ENCODE data around the gene ARHGEF7.

Gene ARHGEF7

DNA sequence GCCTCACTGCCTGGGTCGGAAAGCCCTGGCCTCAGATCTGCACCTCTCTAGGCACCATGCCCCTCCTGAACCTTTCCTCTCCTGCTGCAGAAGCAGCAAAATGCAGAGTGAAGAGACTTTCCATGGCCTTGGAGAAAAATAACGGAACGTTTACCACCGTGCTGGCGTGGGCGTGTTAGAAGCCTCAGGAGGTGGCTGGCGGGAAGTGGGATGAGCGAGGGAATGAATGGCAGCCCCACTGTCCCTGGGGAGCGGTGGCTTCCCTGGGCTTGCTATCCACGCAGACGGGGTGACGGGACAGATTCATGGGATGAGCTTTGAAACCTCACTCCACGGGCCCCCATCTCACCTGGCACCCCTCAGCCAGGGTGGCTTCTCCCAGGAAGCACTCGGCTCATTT, 209.6 kb downstream of the ARHGEF7 start:
- H3K4me3 ChIP-seq (ENCODE audit: low read depth in 1 of 2, low read length in 2 of 2) = no peak overlapping the region
- no peaks in the 10 kb centered on the region for H3K4me1 ChIP-seq (ENCODE audit: control insufficient read depth in 1 of 2, insufficient read depth in 2 of 2, low read length in 2 of 2)
- H3K27me3 ChIP-seq (ENCODE audit: low read depth, low read length) = no peaks in the 10 kb centered on the region
- H3K36me3 ChIP-seq (ENCODE audit: control insufficient read depth in 1 of 2, insufficient read depth in 2 of 2, low read length in 2 of 2) = no peaks in the 10 kb centered on the region
- H3K9me3 ChIP-seq (ENCODE audit: control insufficient read depth in 1 of 2, low read length in 2 of 2) = no peaks in the 10 kb centered on the region
- H3K27ac ChIP-seq (ENCODE audit: low read length) = no peak overlapping the region

DNA sequence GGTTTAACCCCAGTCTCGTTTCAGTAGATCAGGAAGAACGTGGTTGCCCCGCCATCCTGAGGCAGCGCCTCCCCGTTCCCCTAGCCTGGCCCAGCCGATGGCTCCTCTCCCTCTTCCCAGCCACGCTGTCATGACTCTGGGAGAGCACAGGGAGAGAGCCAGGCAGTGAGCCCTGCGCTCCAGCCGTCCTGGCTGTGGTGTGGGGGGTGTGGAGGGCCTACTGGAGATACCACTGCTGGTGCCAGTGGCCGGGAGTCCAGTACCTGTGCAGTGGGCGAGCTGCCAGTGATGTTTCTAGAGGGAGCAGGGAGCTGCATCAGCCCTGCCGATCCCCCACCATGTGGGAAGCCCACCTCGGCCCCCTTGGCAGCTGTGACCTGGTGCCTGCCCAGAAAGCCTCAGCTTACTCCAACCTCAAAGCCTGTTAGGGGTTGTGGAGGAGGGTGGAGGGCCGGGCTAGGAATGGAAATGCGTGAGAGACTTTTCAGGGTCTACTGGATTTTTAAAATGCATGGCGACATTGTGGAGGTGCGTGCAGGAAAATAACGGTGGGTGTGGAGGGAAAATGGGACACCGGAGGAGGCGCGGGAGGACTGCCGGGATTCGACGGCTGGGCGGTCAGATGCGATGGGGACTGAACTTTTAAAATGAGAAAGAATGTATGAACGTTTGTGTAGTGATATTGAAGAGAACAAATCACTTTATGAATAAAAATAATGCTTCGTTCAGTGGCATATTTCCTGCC, 210.2 kb downstream of the ARHGEF7 start:
- Histone ChIP-seq H3K4me3 (ENCODE audit: low read depth in 1 of 2, low read length in 2 of 2) (no peak overlapping the region), H3K4me1 (ENCODE audit: control insufficient read depth in 1 of 2, insufficient read depth in 2 of 2, low read length in 2 of 2) (no peaks in the 10 kb centered on the region), H3K27ac (ENCODE audit: low read length) (no peak overlapping the region), H3K27me3 (ENCODE audit: low read depth, low read length) (no peaks in the 10 kb centered on the region), H3K9me3 (ENCODE audit: control insufficient read depth in 1 of 2, low read length in 2 of 2) (no peaks in the 10 kb centered on the region), H3K36me3 (ENCODE audit: control insufficient read depth in 1 of 2, insufficient read depth in 2 of 2, low read length in 2 of 2) (no peaks in the 10 kb centered on the region)

GRCh38 chr13:111325941-111326620, 211.0 kb downstream of the ARHGEF7 start:
- Histone ChIP-seq H3K4me3 (ENCODE audit: low read depth in 1 of 2, low read length in 2 of 2) (no peak overlapping the region), H3K4me1 (ENCODE audit: control insufficient read depth in 1 of 2, insufficient read depth in 2 of 2, low read length in 2 of 2) (no peaks in the 10 kb centered on the region), H3K27me3 (ENCODE audit: low read depth, low read length) (no peaks in the 10 kb centered on the region), H3K27ac (ENCODE audit: low read length) (no peak overlapping the region), H3K36me3 (ENCODE audit: control insufficient read depth in 1 of 2, insufficient read depth in 2 of 2, low read length in 2 of 2) (no peaks in the 10 kb centered on the region), H3K9me3 (ENCODE audit: control insufficient read depth in 1 of 2, low read length in 2 of 2) (no peaks in the 10 kb centered on the region)

DNA sequence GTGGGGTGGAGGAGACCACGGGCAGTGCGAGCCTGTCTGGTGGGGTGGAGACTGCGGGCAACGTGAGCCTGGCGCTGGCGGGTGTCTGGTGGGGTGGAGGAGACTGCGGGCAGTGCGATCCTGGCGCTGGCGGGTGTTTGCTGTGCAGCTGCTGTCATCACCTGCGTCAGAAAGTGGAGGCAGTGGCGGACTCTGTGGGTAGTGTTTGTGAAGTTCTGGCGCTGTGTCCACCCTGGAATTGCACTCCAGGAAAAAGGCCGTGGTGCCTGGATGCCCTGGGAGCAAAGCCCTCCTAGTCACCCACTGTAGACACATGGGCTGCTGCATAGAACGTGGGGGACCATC, 211.5 kb downstream of the ARHGEF7 start:
- no peaks in the 10 kb centered on the region for H3K9me3 ChIP-seq (ENCODE audit: control insufficient read depth in 1 of 2, low read length in 2 of 2)
- no peaks in the 10 kb centered on the region for H3K36me3 ChIP-seq (ENCODE audit: control insufficient read depth in 1 of 2, insufficient read depth in 2 of 2, low read length in 2 of 2)
- H3K4me3 ChIP-seq (ENCODE audit: low read depth in 1 of 2, low read length in 2 of 2) = no peak overlapping the region
- H3K27me3 ChIP-seq (ENCODE audit: low read depth, low read length) = no peaks in the 10 kb centered on the region
- no peak overlapping the region for H3K27ac ChIP-seq (ENCODE audit: low read length)
- H3K4me1 ChIP-seq (ENCODE audit: control insufficient read depth in 1 of 2, insufficient read depth in 2 of 2, low read length in 2 of 2) = no peaks in the 10 kb centered on the region

DNA sequence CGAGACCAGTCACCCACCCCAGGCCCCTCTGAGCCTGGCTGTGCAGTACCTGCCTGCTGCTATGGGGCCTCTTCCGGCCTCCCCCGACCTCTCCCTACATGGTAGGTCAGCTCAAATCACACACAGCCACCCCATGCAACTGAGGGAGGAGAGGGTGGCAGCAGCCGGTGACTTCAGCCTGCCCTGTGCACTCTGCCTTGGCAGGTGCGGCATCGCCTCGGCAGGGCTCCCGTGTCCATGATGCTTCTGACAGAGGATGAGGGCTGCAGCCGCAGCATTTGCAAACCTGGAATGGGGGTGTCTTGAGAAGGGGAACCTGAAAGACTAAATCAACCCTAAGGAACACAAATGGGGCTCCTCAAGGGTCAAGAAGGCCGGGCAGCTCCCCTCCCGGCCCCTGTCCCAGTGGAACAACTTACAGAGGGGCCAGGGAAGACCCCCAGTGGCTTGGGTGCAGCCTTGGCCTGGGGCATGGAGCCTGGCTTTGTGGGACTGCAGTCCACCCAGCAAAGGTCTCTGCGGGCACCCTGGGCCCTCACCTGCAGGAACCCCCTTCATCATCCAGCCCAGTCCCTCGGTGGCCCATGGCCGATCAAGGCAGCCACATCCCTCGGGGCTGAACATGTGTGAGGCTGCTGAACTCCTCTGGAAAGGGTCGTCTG, 212.0 kb downstream of the ARHGEF7 start:
- H3K9me3 ChIP-seq (ENCODE audit: control insufficient read depth in 1 of 2, low read length in 2 of 2) = no peaks in the 10 kb centered on the region
- no peak overlapping the region for H3K27ac ChIP-seq (ENCODE audit: low read length)
- no peak overlapping the region for H3K4me3 ChIP-seq (ENCODE audit: low read depth in 1 of 2, low read length in 2 of 2)
- H3K36me3 ChIP-seq (ENCODE audit: control insufficient read depth in 1 of 2, insufficient read depth in 2 of 2, low read length in 2 of 2) = no peaks in the 10 kb centered on the region
- no peaks in the 10 kb centered on the region for H3K27me3 ChIP-seq (ENCODE audit: low read depth, low read length)
- H3K4me1 ChIP-seq (ENCODE audit: control insufficient read depth in 1 of 2, insufficient read depth in 2 of 2, low read length in 2 of 2) = no peaks in the 10 kb centered on the region

GRCh38 chr13:111327730-111328573, 212.8 kb downstream of the ARHGEF7 start:
- H3K4me1 ChIP-seq (ENCODE audit: control insufficient read depth in 1 of 2, insufficient read depth in 2 of 2, low read length in 2 of 2) = no peaks in the 10 kb centered on the region
- H3K36me3 ChIP-seq (ENCODE audit: control insufficient read depth in 1 of 2, insufficient read depth in 2 of 2, low read length in 2 of 2) = no peaks in the 10 kb centered on the region
- no peak overlapping the region for H3K27ac ChIP-seq (ENCODE audit: low read length)
- H3K9me3 ChIP-seq (ENCODE audit: control insufficient read depth in 1 of 2, low read length in 2 of 2) = no peaks in the 10 kb centered on the region
- H3K4me3 ChIP-seq (ENCODE audit: low read depth in 1 of 2, low read length in 2 of 2) = no peak overlapping the region
- H3K27me3 ChIP-seq (ENCODE audit: low read depth, low read length) = no peaks in the 10 kb centered on the region

DNA sequence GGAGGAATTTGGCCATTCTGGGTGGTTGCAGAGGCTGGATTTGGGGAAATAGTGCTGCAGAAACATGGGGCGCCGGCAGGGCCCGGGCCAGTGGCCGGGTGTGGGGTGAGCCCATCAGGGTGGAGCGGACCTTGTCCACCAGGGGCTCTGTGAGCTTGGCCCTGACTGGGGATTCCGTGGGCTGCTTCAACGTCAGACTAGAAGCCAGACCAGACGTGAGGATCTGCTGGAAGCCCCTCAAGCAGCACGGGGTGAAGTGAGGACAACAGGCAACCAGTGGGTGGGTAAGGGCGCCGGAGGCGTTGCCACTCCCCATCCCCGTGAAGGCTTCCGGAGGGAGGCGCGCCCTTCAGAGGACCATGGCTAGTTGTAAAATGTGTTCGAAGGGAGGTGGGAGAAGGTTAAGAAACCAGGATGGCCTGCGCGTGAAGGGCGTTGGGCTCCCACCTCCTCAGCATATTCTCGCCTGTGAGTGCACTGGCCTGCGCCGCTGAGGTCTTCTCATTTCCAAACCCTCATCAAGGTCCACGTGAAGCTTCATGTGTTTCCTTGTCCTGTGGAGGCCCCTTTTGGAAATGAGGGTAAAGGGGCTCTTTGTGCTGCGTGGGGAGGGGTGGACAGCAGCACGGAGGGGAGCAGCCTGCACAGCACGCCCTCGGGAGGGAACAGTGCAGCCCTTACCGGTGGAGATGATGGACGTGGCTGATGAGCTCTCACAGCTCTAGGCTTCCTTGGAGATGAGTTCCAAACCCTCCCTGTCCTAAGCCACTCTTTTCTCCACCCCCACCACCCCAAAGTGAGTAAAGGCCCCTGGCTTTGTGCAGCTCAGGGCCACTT, 213.7 kb downstream of the ARHGEF7 start:
- H3K4me1 ChIP-seq (ENCODE audit: control insufficient read depth in 1 of 2, insufficient read depth in 2 of 2, low read length in 2 of 2) = no peaks in the 10 kb centered on the region
- H3K9me3 ChIP-seq (ENCODE audit: control insufficient read depth in 1 of 2, low read length in 2 of 2) = no peaks in the 10 kb centered on the region
- H3K4me3 ChIP-seq (ENCODE audit: low read depth in 1 of 2, low read length in 2 of 2) = no peak overlapping the region
- no peaks in the 10 kb centered on the region for H3K36me3 ChIP-seq (ENCODE audit: control insufficient read depth in 1 of 2, insufficient read depth in 2 of 2, low read length in 2 of 2)
- H3K27me3 ChIP-seq (ENCODE audit: low read depth, low read length) = no peaks in the 10 kb centered on the region
- no peak overlapping the region for H3K27ac ChIP-seq (ENCODE audit: low read length)

DNA sequence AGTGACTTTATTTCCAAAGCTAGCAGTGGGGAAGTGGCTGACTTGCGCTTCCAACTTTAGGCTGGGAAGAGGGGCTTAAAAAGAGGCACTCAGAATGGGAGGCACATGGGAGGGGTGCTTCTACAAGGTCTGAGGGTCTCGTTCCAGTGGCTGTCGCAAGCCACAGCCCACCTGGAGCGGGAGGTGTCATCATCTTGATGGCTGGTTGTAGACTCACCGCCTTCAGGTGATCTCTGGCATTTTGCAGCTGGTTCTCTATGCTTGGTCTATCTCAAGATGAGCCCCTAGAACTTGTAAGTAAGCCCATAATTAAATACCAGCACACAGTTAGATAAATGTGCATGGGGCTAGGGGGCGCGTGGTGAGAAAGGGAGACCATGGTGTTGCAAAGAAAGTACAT, 214.5 kb downstream of the ARHGEF7 start:
- Histone ChIP-seq H3K27ac (ENCODE audit: low read length) (no peak overlapping the region), H3K27me3 (ENCODE audit: low read depth, low read length) (no peaks in the 10 kb centered on the region), H3K9me3 (ENCODE audit: control insufficient read depth in 1 of 2, low read length in 2 of 2) (no peaks in the 10 kb centered on the region), H3K36me3 (ENCODE audit: control insufficient read depth in 1 of 2, insufficient read depth in 2 of 2, low read length in 2 of 2) (no peaks in the 10 kb centered on the region), H3K4me3 (ENCODE audit: low read depth in 1 of 2, low read length in 2 of 2) (no peak overlapping the region), H3K4me1 (ENCODE audit: control insufficient read depth in 1 of 2, insufficient read depth in 2 of 2, low read length in 2 of 2) (no peaks in the 10 kb centered on the region)

DNA sequence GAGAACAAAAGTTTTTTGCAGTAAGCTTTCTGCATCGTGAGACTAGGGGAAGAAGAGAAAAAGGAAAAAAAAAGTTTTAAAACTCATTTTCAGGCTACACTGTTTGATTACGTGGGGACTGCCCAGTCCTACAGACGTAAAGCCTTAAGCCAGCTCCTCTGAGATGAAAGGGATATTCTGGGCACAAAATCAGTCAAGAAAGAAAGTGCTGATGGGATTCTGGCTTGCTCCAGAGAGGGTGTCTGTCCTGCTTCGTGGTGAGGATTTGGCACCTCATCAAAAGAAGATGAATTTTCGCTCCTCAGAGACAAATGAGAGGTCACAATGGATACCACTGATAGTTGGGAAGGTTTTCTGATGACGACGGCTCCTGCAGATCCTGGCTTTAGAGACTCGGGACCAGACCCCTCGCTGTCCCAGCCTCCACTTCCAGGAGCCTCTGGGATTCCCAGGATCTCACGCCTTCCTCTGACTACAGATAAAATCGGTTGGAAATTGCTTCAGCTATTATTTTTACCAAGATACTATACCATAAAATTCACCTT, 215.0 kb downstream of the ARHGEF7 start:
- no peak overlapping the region for H3K27ac ChIP-seq (ENCODE audit: low read length)
- no peaks in the 10 kb centered on the region for H3K9me3 ChIP-seq (ENCODE audit: control insufficient read depth in 1 of 2, low read length in 2 of 2)
- H3K27me3 ChIP-seq (ENCODE audit: low read depth, low read length) = no peaks in the 10 kb centered on the region
- H3K4me1 ChIP-seq (ENCODE audit: control insufficient read depth in 1 of 2, insufficient read depth in 2 of 2, low read length in 2 of 2) = no peaks in the 10 kb centered on the region
- H3K36me3 ChIP-seq (ENCODE audit: control insufficient read depth in 1 of 2, insufficient read depth in 2 of 2, low read length in 2 of 2) = no peaks in the 10 kb centered on the region
- no peak overlapping the region for H3K4me3 ChIP-seq (ENCODE audit: low read depth in 1 of 2, low read length in 2 of 2)

DNA sequence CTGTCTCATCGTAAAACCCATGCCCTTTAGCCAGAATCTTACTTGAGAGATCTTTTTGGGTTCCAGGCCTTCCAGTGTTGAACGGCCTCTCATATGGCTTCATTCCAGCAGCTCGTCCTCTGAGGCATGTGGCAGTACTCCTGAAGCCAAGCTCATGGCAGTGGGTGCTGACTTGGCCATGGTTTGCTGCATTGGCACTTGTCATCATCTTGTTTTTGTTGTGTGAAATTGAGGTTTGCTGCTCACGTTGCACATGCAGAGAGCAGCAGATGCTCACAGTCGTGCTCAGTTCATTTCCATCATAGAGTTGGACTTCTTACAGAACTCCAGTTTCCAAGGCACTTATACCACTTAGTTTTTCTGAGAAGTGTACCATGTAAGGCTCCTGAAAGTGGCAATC, 220.2 kb downstream of the ARHGEF7 start:
- no peak overlapping the region for H3K4me3 ChIP-seq (ENCODE audit: low read depth in 1 of 2, low read length in 2 of 2)
- H3K4me1 ChIP-seq (ENCODE audit: control insufficient read depth in 1 of 2, insufficient read depth in 2 of 2, low read length in 2 of 2) = no peaks in the 10 kb centered on the region
- no peaks in the 10 kb centered on the region for H3K27me3 ChIP-seq (ENCODE audit: low read depth, low read length)
- H3K9me3 ChIP-seq (ENCODE audit: control insufficient read depth in 1 of 2, low read length in 2 of 2) = no peaks in the 10 kb centered on the region
- H3K36me3 ChIP-seq (ENCODE audit: control insufficient read depth in 1 of 2, insufficient read depth in 2 of 2, low read length in 2 of 2) = no peaks in the 10 kb centered on the region
- no peak overlapping the region for H3K27ac ChIP-seq (ENCODE audit: low read length)

Measured in muscle layer of duodenum (tissue), 2 donors.